ENCODE measurements around the gene LRBA. TPM values are rescaled to one million over a fixed set of nuclear protein-coding genes. Genes with fewer than 3 reads are reported as not detected.
A peak's percentile ranks its signal among the peaks of the same experiment; 100 is the strongest.

Gene LRBA
- total RNA-seq, 1 donor from 2014 or later, result 39.9 TPM

DNA sequence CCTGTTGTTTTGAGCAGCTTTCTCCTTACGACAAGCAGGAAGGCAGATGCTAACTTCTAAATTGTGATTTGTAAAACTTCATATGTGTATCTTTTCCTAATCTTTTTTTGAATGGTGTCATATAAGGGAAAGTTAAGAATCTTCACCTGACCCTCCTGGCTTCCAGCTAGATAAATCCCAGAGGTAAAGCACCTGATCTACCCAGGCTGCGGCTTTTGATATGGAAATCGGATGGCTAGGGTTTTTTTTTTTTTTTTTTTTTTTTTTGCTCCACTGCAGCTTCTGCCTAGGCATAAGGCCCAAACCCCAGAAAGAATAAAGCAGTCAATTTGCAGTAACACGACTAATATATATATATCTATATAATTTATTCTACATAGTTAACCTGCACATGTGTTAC, 423.2 kb downstream of the LRBA start:
- DNase-seq (no peak), ATAC-seq (no peak)
- Histone ChIP-seq H3K4me3 (no peak overlapping the region), H3K9me3 (no peaks in the 10 kb centered on the region), H3K27ac (no peak overlapping the region), H3K4me1 (no peaks in the 10 kb centered on the region), H3K36me3 (peaks cover 4% of the 10 kb centered on the region), H3K27me3 (no peaks in the 10 kb centered on the region)
- intact Hi-C loops (cut with DNase I), result no loop called here
- TF ChIP-seq CTCF (IDR thresholded peaks at IDR 0.05), result no peak

- TF ChIP-seq CTCF (IDR thresholded peaks at IDR 0.05), result no peak
These were observed 423.7 kb downstream of the LRBA start for GRCh38 chr4:150591406-150591805.

GRCh38 chr4:150590631-150591030, 424.5 kb downstream of the LRBA start:
- H3K27ac ChIP-seq, result no peak overlapping the region
- DNase-seq (no peak), ATAC-seq (no peak)
- H3K36me3 ChIP-seq, result peaks cover 4% of the 10 kb centered on the region
- H3K4me1 ChIP-seq, result no peaks in the 10 kb centered on the region
- no peaks in the 10 kb centered on the region for H3K27me3 ChIP-seq
- no peak for TF ChIP-seq CTCF (IDR thresholded peaks at IDR 0.05)
- no peak overlapping the region for H3K4me3 ChIP-seq
- intact Hi-C loops (cut with DNase I), result no loop called here
- no peaks in the 10 kb centered on the region for H3K9me3 ChIP-seq

More at GRCh38 chr4:150591406-150591805, 423.7 kb downstream of the LRBA start:
- DNase-seq (no peak), ATAC-seq (peak; percentile 17)
- no peak overlapping the region for H3K4me3 ChIP-seq
- intact Hi-C loops (cut with DNase I), result no loop called here
- peaks cover 4% of the 10 kb centered on the region for H3K36me3 ChIP-seq
- no peak overlapping the region for H3K27ac ChIP-seq
- no peaks in the 10 kb centered on the region for H3K27me3 ChIP-seq
- no peaks in the 10 kb centered on the region for H3K4me1 ChIP-seq
- H3K9me3 ChIP-seq, result no peaks in the 10 kb centered on the region

DNA sequence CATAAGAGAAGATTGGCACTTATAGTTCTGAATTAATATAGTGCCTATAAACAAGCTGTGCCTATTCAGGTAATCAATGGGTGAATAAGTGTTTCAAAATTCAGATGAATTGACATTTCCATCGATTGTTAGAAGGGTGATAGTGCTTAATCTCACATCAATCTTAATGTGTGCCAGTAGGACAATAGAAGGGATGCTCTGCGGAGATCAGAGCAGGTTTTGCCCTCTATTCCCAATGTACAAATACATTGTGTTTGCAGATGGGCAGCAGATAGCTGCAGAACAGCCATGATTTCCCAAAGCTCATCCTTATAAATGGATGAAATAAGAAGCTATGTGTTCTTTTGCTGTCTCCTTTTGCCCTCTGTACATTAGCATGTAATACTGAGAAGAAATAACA, 425.9 kb downstream of the LRBA start:
- no peaks in the 10 kb centered on the region for H3K4me1 ChIP-seq
- no peaks in the 10 kb centered on the region for H3K9me3 ChIP-seq
- H3K36me3 ChIP-seq, result peaks cover 4% of the 10 kb centered on the region
- intact Hi-C loops (cut with DNase I), result no loop called here
- DNase-seq, result no peak
- no peak for ATAC-seq
- H3K27ac ChIP-seq, result no peak overlapping the region
- H3K4me3 ChIP-seq, result no peak overlapping the region
- no peaks in the 10 kb centered on the region for H3K27me3 ChIP-seq
- TF ChIP-seq CTCF (IDR thresholded peaks at IDR 0.05), result no peak

GRCh38 chr4:150588316-150588715, 426.8 kb downstream of the LRBA start:
- Histone ChIP-seq H3K9me3 (no peaks in the 10 kb centered on the region), H3K27ac (no peak overlapping the region), H3K36me3 (peaks cover 4% of the 10 kb centered on the region), H3K4me3 (no peak overlapping the region), H3K27me3 (no peaks in the 10 kb centered on the region), H3K4me1 (no peaks in the 10 kb centered on the region)
- intact Hi-C loops (cut with DNase I), result no loop called here
- ATAC-seq (no peak), DNase-seq (no peak)
- TF ChIP-seq CTCF (IDR thresholded peaks at IDR 0.05), result no peak

- no peaks in the 10 kb centered on the region for H3K4me1 ChIP-seq
- H3K27me3 ChIP-seq, result no peaks in the 10 kb centered on the region
- DNase-seq (no peak), ATAC-seq (no peak)
- no peak overlapping the region for H3K27ac ChIP-seq
- no peaks in the 10 kb centered on the region for H3K9me3 ChIP-seq
- H3K36me3 ChIP-seq, result peaks cover 4% of the 10 kb centered on the region
- H3K4me3 ChIP-seq, result no peak overlapping the region
- intact Hi-C loops (cut with DNase I), result no loop called here
- no peak for TF ChIP-seq CTCF (IDR thresholded peaks at IDR 0.05)
These were observed 428.8 kb downstream of the LRBA start for GRCh38 chr4:150586162-150586810.
